GM20000 (cell line): ENCODE measurements around the gene MLIP.
"Not testable (repeated sequence)": the region's sequence is repeated elsewhere in the genome, so short reads cannot be mapped to it uniquely, and the experiment has no call there.

Experiments used
- DNase-seq: peaks from one replicate; pipeline ENCODE4 v3.0.0; 2012; ENCODE audit warnings: low spot score
- TF ChIP-seq, protein P1 (sequence below): IDR thresholded peaks from 2 replicates; pipeline ENCODE4 v1.5.1; 2012; ENCODE audit warnings: mild to moderate bottlenecking, control low read depth; ENCODE audit errors: extremely low read depth, missing control alignments

MLIP gene

GRCh38 chr6:54195637-54196036, 84.4 kb downstream of the MLIP start:
- DNase-seq: no peak
- TF ChIP-seq, protein P1, sequence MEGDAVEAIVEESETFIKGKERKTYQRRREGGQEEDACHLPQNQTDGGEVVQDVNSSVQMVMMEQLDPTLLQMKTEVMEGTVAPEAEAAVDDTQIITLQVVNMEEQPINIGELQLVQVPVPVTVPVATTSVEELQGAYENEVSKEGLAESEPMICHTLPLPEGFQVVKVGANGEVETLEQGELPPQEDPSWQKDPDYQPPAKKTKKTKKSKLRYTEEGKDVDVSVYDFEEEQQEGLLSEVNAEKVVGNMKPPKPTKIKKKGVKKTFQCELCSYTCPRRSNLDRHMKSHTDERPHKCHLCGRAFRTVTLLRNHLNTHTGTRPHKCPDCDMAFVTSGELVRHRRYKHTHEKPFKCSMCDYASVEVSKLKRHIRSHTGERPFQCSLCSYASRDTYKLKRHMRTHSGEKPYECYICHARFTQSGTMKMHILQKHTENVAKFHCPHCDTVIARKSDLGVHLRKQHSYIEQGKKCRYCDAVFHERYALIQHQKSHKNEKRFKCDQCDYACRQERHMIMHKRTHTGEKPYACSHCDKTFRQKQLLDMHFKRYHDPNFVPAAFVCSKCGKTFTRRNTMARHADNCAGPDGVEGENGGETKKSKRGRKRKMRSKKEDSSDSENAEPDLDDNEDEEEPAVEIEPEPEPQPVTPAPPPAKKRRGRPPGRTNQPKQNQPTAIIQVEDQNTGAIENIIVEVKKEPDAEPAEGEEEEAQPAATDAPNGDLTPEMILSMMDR: no peak

DNA sequence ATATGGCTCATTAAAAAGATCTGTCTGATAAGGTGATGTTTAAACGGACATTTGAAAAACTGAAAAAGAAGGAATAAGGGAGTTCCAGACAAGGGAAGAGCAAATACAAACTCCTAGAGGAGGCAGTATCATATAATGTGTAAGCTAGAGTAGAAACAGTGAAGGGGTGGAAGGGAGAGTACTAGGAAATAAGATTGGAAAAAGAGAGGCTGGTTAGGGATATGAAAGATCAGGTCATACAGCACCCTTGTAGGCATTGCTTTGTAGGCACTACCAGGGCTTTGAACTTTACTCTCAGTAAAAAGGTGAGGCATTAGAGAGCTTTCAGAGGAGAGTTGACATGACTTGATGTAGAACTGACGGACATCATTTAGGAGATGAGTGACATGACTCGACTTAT, 85.7 kb downstream of the MLIP start:
- TF ChIP-seq, protein P1: no peak
- no peak for DNase-seq

- no peak for DNase-seq
- TF ChIP-seq, protein P1: no peak
These were observed 86.9 kb downstream of the MLIP start for GRCh38 chr6:54198134-54198533.

- not testable (repeated sequence) for DNase-seq
These were observed 92.3 kb downstream of the MLIP start for GRCh38 chr6:54203474-54204035.

DNA sequence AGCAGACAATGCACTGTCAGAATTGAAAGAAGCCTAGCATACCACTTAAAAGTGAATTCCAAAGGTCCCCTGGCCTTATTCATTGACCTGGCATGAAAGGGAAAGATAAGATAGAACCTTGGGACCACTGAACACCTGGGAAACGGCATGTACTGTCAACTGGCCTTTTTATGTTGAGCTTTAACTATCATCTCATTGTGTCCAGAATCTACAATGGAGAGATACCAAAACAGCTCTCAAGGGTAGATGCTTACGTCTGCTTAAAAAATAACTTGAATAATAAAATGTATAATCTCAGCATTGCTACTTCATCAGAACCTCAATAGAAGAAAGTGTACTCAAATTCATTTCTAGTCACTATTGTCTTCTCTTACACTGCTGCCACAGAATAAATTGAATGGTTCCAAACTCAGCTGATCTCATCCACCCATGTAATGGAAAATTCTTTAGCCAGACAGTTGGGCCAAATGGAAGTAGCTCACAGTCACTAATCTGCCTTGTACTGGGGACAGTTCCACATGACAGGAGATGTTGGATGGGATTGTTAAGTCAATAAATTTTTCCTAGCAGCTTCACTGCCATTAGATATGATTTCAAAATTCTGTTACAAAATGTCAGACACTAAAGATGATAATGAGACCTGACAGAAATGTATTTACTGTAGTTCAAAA, 93.8 kb downstream of the MLIP start:
- no peak for DNase-seq

GRCh38 chr6:54206510-54206909, 95.3 kb downstream of the MLIP start:
- DNase-seq: no peak
- TF ChIP-seq, protein P1: no peak

More for the DNA sequence above, 93.8 kb downstream of the MLIP start:
- TF ChIP-seq, protein P1: no peak

GRCh38 chr6:54209983-54210382, 98.7 kb downstream of the MLIP start:
- not testable (repeated sequence) for DNase-seq

DNA sequence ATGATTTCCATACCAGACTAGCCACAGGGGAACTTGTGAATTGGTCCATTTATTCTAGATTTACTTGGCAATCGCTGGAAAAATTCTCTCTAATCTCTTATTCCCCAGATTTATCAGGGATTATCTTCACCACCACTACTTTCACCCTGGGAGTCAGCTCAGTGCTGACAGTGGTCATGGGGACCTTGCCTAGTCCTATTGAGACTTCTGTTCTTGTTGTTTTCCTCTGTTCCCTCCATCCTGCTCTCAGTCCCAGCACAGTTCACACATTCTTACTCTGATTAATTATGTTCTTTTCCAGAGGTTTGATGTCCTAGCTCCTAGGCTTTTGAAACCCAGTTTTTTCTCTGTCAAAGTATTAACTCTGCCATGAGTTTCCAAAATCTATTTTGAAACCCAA, 103.0 kb downstream of the MLIP start:
- DNase-seq: no peak
- TF ChIP-seq, protein P1: no peak
